ENCODE results near the gene STPG1. TPM values are rescaled to one million over a fixed set of nuclear protein-coding genes. Genes with fewer than 3 reads are reported as not detected.

The STPG1 gene
- polyA plus RNA-seq, 2 of the 4 experiments (the other 2 are of a cell fraction): 4.4 to 9.7 TPM

DNA sequence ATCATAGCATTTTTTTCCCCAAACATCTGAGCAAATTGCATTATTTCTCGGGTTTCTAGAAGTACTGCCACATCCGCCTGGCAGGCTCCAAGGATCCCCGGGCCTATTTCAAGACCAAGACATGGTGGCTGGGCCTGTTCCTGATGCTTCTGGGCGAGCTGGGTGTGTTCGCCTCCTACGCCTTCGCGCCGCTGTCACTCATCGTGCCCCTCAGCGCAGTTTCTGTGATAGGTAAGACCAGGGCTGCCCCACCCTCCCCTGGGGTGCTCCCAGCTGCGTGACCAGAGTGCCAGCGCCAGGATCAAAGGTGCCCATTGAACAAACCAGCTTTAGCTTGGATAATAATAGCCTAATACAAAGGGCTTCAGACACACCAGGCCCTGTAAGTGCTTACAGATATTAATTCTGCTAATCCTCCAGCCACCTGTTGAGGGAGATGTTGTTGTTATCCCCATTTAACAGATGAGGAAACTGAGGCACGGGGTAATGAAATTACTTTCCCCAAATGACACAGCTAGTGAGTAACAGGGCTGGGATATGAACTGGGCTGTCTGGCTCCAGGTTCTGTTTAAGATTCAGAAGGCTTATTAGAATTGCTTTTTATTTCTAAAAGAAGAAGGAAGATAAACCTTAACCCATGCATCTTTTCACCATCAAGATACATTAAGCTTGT is 28.6 kb upstream of the STPG1 start:
- Histone ChIP-seq H3K4me3 (no peak overlapping the region), H3K4me2 (no peak overlapping the region), H3K27ac (no peak overlapping the region), H3K9me3 (no peaks in the 10 kb centered on the region), H3K4me1 (no peaks in the 10 kb centered on the region)
- CTCF ChIA-PET: interaction anchor here (1.8 kb wide), 1 partner anchor 10 kb away, joined by 5 read pairs; no protein-coding TSS in a partner anchor
- ATAC-seq (no peak), FAIRE-seq (no peak), DNase-seq (ENCODE audit: low read depth in 1 of 2, low spot score in 1 of 2) (no peak)
- TF ChIP-seq ESRRA (IDR thresholded peaks at IDR 0.05; ENCODE audit: borderline replicate concordance, low read length) (no peak), HDAC2 (IDR thresholded peaks at IDR 0.05) (no peak), EHF (CRISPR knock-in tag; IDR thresholded peaks at IDR 0.05) (no peak), ZFP36 (IDR thresholded peaks at IDR 0.05; ENCODE audit: borderline replicate concordance, partially characterized antibody) (no peak), POLR2A (IDR thresholded peaks at IDR 0.05; ENCODE audit: low read length) (no peak), GATA3 (IDR thresholded peaks at IDR 0.05; ENCODE audit: borderline replicate concordance) (no peak), CTCF (IDR thresholded peaks at IDR 0.05) (no peak), NPAS2 (CRISPR knock-in tag; IDR thresholded peaks at IDR 0.05; ENCODE audit: borderline replicate concordance) (no peak)
- TF ChIP-seq, protein P1, sequence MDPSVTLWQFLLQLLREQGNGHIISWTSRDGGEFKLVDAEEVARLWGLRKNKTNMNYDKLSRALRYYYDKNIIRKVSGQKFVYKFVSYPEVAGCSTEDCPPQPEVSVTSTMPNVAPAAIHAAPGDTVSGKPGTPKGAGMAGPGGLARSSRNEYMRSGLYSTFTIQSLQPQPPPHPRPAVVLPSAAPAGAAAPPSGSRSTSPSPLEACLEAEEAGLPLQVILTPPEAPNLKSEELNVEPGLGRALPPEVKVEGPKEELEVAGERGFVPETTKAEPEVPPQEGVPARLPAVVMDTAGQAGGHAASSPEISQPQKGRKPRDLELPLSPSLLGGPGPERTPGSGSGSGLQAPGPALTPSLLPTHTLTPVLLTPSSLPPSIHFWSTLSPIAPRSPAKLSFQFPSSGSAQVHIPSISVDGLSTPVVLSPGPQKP (IDR thresholded peaks at IDR 0.05; ENCODE audit: low read depth, low read length): no peak
- POLR2A ChIA-PET: no interaction called here
- whole genome bisulfite sequencing (ENCODE audit: missing lambda C conversion rate): 66% methylated on average over 4 of the region's 14 CpGs

DNA sequence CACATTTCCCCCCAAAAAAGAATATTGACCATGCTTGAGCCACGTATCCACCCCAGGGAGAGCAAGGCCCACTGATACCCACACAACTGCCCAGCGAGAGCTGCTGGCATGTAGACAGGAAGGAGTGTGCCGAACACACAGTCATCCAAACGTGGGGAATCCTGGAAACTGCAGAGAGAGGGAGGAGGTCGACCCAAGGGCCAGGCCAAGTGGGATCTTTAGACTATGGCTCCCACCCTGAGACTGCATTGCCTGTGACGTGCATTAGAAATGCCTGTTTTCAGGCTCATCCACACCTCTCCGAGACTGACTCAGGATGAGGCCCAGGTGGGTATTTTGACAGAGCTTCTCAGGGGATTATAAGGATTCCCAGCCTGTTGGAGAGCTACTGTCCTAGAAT is 27.9 kb upstream of the STPG1 start:
- DNase-seq (ENCODE audit: low read depth in 1 of 2, low spot score in 1 of 2) (no peak), FAIRE-seq (no peak), ATAC-seq (no peak)
- Histone ChIP-seq H3K4me3 (no peak overlapping the region), H3K4me1 (no peaks in the 10 kb centered on the region), H3K9me3 (no peaks in the 10 kb centered on the region), H3K4me2 (no peak overlapping the region), H3K27ac (no peak overlapping the region)
- no peak for TF ChIP-seq ZSCAN20 (CRISPR knock-in tag; IDR thresholded peaks at IDR 0.05)
- TF ChIP-seq HOXB5 (CRISPR knock-in tag; IDR thresholded peaks at IDR 0.05): no peak
- TF ChIP-seq ZNF302 (CRISPR knock-in tag; IDR thresholded peaks at IDR 0.05): no peak
- no peak for TF ChIP-seq JUNB (IDR thresholded peaks at IDR 0.05)
- TF ChIP-seq CHD4 (IDR thresholded peaks at IDR 0.05; ENCODE audit: borderline replicate concordance): no peak
- TF ChIP-seq POLR2AphosphoS2 (conservative IDR thresholded peaks at IDR 0.05; ENCODE audit: low read length): no peak
- no peak for TF ChIP-seq MAX (IDR thresholded peaks at IDR 0.05)
- no peak for TF ChIP-seq POLR2A (IDR thresholded peaks at IDR 0.05; ENCODE audit: low read length)
- TF ChIP-seq EHF (CRISPR knock-in tag; IDR thresholded peaks at IDR 0.05): no peak
- no peak for TF ChIP-seq EP300 (IDR thresholded peaks at IDR 0.05)
- TF ChIP-seq FOXS1 (CRISPR knock-in tag; IDR thresholded peaks at IDR 0.05): no peak
- ChIA-PET POLR2A (no interaction called here), CTCF (no interaction called here)
- WGBS (ENCODE audit: missing lambda C conversion rate): 68% methylated on average over 7 of the region's 7 CpGs

GRCh38 chr1:24440436-24440835 is 26.9 kb upstream of the STPG1 start:
- H3K9me3 ChIP-seq: no peaks in the 10 kb centered on the region
- no peak for ATAC-seq
- POLR2A ChIA-PET: no interaction called here

More at GRCh38 chr1:24440436-24440835, 26.9 kb upstream of the STPG1 start:
- Histone ChIP-seq H3K27ac (no peak overlapping the region), H3K4me3 (no peak overlapping the region), H3K4me2 (no peak overlapping the region), H3K4me1 (no peaks in the 10 kb centered on the region)
- CTCF ChIA-PET: interaction anchor here (0.7 kb wide), 1 partner anchor 85 kb away, joined by 4 read pairs; no protein-coding TSS in a partner anchor
- DNase-seq (ENCODE audit: low read depth in 1 of 2, low spot score in 1 of 2) (no peak), FAIRE-seq (no peak)
- TF ChIP-seq PHF8 (IDR thresholded peaks at IDR 0.05; ENCODE audit: borderline replicate concordance, low read depth) (no peak), NPAS2 (CRISPR knock-in tag; IDR thresholded peaks at IDR 0.05; ENCODE audit: borderline replicate concordance) (no peak), HOXB5 (CRISPR knock-in tag; IDR thresholded peaks at IDR 0.05) (no peak)
- TF ChIP-seq, protein P2, sequence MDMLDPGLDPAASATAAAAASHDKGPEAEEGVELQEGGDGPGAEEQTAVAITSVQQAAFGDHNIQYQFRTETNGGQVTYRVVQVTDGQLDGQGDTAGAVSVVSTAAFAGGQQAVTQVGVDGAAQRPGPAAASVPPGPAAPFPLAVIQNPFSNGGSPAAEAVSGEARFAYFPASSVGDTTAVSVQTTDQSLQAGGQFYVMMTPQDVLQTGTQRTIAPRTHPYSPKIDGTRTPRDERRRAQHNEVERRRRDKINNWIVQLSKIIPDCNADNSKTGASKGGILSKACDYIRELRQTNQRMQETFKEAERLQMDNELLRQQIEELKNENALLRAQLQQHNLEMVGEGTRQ (IDR thresholded peaks at IDR 0.05): no peak
- 74% methylated on average over 2 of the region's 2 CpGs for WGBS (ENCODE audit: missing lambda C conversion rate)

Data from A549 (cell line).